GM21360 (cell line): Measurements from ENCODE around the gene EIF4A2.
"Not testable (repeated sequence)": the region's sequence is repeated elsewhere in the genome, so short reads cannot be mapped to it uniquely, and the experiment has no call there.

ENCODE experiments used
- ATAC-seq: cut with Tn5 transposase; IDR thresholded peaks from one replicate; pipeline ENCODE4 v1.9.1; 2021; ENCODE audit warnings: mild to moderate bottlenecking, moderate library complexity; ENCODE audit not compliant: unreplicated experiment

Gene EIF4A2

GRCh38 chr3:186818516-186818915, 35.1 kb downstream of the EIF4A2 start:
- ATAC-seq: no peak

GRCh38 chr3:186818956-186819355, 35.6 kb downstream of the EIF4A2 start:
- ATAC-seq: no peak

- no peak for ATAC-seq
Measured at GRCh38 chr3:186821429-186822387, 38.3 kb downstream of the EIF4A2 start.

GRCh38 chr3:186822388-186822759, 39.0 kb downstream of the EIF4A2 start:
- ATAC-seq: not testable (repeated sequence)

GRCh38 chr3:186823386-186823785, 40.0 kb downstream of the EIF4A2 start:
- ATAC-seq: no peak

GRCh38 chr3:186824430-186825139, 41.2 kb downstream of the EIF4A2 start:
- ATAC-seq: no peak

- no peak for ATAC-seq
Measured at GRCh38 chr3:186825294-186825821, 42.0 kb downstream of the EIF4A2 start.

- ATAC-seq: no peak
Measured at GRCh38 chr3:186825872-186826409, 42.6 kb downstream of the EIF4A2 start.

GRCh38 chr3:186826410-186826975, 43.1 kb downstream of the EIF4A2 start:
- ATAC-seq: no peak

GRCh38 chr3:186826976-186827857, 43.8 kb downstream of the EIF4A2 start:
- ATAC-seq: peak; percentile 90

- no peak for ATAC-seq
Measured at GRCh38 chr3:186828340-186828739, 45.0 kb downstream of the EIF4A2 start.

- no peak for ATAC-seq
Measured at GRCh38 chr3:186831798-186832197, 48.4 kb downstream of the EIF4A2 start.

GRCh38 chr3:186832276-186832675, 48.9 kb downstream of the EIF4A2 start:
- ATAC-seq: no peak
